Epithelial cell of umbilical artery (primary cell): ENCODE measurements around the gene GPR21. TPM values are rescaled to one million over a fixed set of nuclear protein-coding genes. Genes with fewer than 3 reads are reported as not detected.

Experiments
- total RNA-seq: library from RNA; depleted of rRNA; stranded (reverse); fragments of >200 nt; gene quantifications from 2 replicates; pipeline ENCODE4 v1.2.3, GENCODE V29; 2014

GPR21 gene
- 0.15 and 0.32 TPM in 2 replicates for total RNA-seq

GRCh38 chr9:123033352-123033751, at the start of gene GPR21:
Gene GPR21 (plus strand): TSS chr9:123033667. CDS start chr9:123034567, 900 bp downstream.

Other genes with a start within 250 kb of the GPR21 start
- not detected in 2 replicates for gene OR5C1, start 244.7 kb upstream of the GPR21 start, total RNA-seq
- not detected in 2 replicates for gene OR1K1, start 233.5 kb upstream of the GPR21 start, total RNA-seq
- gene PDCL, start 205.1 kb upstream of the GPR21 start, total RNA-seq, result 59.1 and 74.5 TPM in 2 replicates
- 41.6 and 62.5 TPM in 2 replicates for gene RC3H2, start 128.3 kb upstream of the GPR21 start, total RNA-seq
- 14.0 and 16.0 TPM in 2 replicates for gene ZBTB6, start 120.3 kb upstream of the GPR21 start, total RNA-seq
- 2.9 and 3.6 TPM in 2 replicates for gene ZBTB26, start 102.2 kb upstream of the GPR21 start, total RNA-seq
- 27.0 and 41.8 TPM in 2 replicates for gene RABGAP1, start 92.6 kb upstream of the GPR21 start, total RNA-seq
- 12.5 and 14.9 TPM in 2 replicates for gene STRBP, start 234.9 kb downstream of the GPR21 start, total RNA-seq